Activated T-cell treated with anti-CD3 and anti-CD28 coated beads, Interleukin-2, amount 50 U/mL, for 24 hours (primary cell): ENCODE results near the gene ASZ1.
"Not testable (repeated sequence)": the region's sequence is repeated elsewhere in the genome, so short reads cannot be mapped to it uniquely, and the experiment has no call there.

Experiments used
- DNase-seq: peaks from one replicate; pipeline ENCODE4 v3.0.0-alpha.2; 2020
- H3K27ac Mint-ChIP-seq: 2 replicates; pipeline ENCODE4 v1.8.0; 2020; ENCODE audit warnings: mild to moderate bottlenecking, mixed read lengths
- H3K27me3 Mint-ChIP-seq: 2 replicates; pipeline ENCODE4 v1.8.0; 2020; ENCODE audit warnings: mixed read lengths
- H3K36me3 Mint-ChIP-seq: 2 replicates; pipeline ENCODE4 v1.8.0; 2020; ENCODE audit warnings: low read depth, mixed read lengths
- H3K4me1 Mint-ChIP-seq: 2 replicates; pipeline ENCODE4 v1.8.0; 2020; ENCODE audit warnings: low read depth, mixed read lengths
- H3K4me3 Mint-ChIP-seq: 2 replicates; pipeline ENCODE4 v1.8.0; 2020; ENCODE audit warnings: mild to moderate bottlenecking, moderate library complexity, mixed read lengths
- H3K9me3 Mint-ChIP-seq: 2 replicates; pipeline ENCODE4 v1.8.0; 2020; ENCODE audit warnings: mixed read lengths

ASZ1 gene, protein sequence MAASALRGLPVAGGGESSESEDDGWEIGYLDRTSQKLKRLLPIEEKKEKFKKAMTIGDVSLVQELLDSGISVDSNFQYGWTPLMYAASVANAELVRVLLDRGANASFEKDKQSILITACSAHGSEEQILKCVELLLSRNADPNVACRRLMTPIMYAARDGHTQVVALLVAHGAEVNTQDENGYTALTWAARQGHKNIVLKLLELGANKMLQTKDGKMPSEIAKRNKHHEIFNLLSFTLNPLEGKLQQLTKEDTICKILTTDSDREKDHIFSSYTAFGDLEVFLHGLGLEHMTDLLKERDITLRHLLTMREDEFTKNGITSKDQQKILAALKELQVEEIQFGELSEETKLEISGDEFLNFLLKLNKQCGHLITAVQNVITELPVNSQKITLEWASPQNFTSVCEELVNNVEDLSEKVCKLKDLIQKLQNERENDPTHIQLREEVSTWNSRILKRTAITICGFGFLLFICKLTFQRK

DNA sequence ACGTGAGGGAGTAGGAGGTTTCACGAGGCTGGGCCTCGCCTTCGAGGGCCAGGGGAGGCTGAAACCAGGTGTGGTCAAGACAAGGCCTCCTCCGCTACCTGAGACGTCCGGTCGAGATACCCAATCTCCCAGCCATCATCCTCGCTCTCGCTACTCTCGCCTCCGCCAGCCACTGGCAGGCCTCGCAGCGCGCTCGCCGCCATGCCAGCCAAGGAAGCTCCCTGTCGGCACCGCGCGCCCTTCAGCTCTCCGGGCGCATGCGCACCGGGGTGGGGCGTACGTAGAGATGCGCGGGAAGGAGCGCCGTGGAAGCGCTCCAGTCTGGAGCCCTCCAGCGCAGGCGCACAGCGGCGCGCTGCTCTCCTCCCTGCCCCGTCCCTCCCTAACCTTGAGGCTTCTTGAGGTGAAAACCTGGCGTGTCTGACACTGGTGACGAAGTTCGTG, at the start of gene ASZ1:
Gene ASZ1, minus strand, starts transcription at position 236 of the 444 bp plus-strand sequence. Its CDS starts 33 bp downstream, at position 203.
- H3K4me3 Mint-ChIP-seq = no peak within 1 kb of the TSS
- no peaks in the 10 kb centered on the region for H3K27me3 Mint-ChIP-seq
- no peaks in the 10 kb centered on the region for H3K4me1 Mint-ChIP-seq
- H3K9me3 Mint-ChIP-seq = no peaks in the 10 kb centered on the region
- DNase-seq = no peak
- H3K27ac Mint-ChIP-seq = no peak within 1 kb of the TSS
- H3K36me3 Mint-ChIP-seq = no peaks in the 10 kb centered on the region

DNA sequence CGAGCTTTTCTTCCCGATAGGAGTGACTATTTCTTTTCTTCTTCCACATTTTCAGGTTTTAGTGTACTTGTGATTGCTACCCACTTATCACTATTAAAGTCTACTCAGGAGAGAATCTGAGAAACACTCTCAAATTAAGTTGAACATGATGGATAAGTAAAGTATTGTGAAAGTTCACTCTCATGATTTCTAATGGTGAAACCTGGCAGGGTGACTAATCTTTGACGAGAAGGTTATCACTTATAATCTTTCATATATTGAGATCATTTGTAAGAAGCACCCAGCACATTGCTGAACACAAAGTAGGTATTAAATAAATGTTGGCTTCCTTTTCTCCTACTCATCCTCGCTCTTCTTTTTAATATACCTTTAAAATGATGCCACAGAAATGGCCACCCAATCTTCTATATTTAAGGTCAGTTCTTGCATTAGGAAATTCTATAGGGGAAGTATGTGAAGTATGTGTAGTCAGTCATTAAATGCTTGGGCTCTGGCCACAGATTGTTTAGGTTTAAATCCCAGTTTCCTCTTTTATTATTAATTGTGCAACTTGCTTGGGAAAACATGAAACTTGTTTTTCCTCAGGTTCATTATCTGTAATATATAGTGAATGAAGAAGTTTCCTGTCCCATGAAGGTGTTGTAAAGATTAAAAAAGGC, 49.4 kb upstream of the ASZ1 start:
- Mint-ChIP-seq H3K27ac (no peak overlapping the region), H3K4me1 (no peaks in the 10 kb centered on the region), H3K36me3 (no peaks in the 10 kb centered on the region), H3K9me3 (no peaks in the 10 kb centered on the region), H3K27me3 (peaks cover 40% of the 10 kb centered on the region), H3K4me3 (no peak overlapping the region)
- no peak for DNase-seq

DNA sequence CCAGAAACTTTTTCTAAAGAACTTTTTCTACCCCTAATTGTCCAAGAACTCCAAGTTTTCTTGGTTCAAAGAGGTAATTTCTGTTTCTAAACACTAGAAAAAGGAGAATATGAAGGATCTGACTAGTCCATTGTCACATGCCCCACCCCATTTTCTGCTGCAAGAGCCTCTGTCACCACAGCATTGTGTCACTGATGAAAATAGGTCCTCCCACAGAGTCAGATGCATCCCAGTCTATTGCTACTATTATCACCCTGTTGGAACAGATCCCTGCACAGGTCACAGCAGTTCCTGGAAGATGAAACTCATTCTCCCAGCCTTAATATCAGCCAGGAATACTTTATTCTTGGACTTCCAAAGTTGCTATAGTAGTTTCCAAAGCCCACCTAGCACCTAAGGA, 45.0 kb upstream of the ASZ1 start:
- H3K27ac Mint-ChIP-seq = no peak overlapping the region
- no peaks in the 10 kb centered on the region for H3K4me1 Mint-ChIP-seq
- no peak overlapping the region for H3K4me3 Mint-ChIP-seq
- H3K36me3 Mint-ChIP-seq = no peaks in the 10 kb centered on the region
- no peak for DNase-seq
- H3K27me3 Mint-ChIP-seq = peaks cover 10% of the 10 kb centered on the region
- H3K9me3 Mint-ChIP-seq = no peaks in the 10 kb centered on the region

DNA sequence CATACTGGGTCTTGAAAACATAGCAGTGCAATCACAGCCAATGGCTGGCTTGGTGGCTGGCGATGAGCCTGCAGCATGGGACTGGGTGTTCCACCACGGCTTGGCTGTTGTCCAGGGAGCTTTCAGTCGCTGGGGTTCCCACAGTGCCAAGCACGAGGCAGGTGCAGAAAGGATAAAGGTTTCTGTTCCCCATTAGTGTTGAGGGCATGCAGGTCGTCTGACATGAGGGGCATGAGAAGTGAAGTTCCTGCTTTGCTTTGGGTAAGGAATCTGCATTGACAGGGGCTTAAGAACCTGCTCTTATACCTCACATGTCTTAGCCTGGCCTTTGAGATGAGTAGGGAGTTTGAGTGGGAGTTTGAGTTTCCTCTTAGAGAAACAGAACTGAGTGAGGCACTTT, 43.5 kb upstream of the ASZ1 start:
- H3K4me1 Mint-ChIP-seq = no peaks in the 10 kb centered on the region
- DNase-seq = no peak
- H3K36me3 Mint-ChIP-seq = no peaks in the 10 kb centered on the region
- no peak overlapping the region for H3K27ac Mint-ChIP-seq
- no peaks in the 10 kb centered on the region for H3K27me3 Mint-ChIP-seq
- no peak overlapping the region for H3K4me3 Mint-ChIP-seq
- H3K9me3 Mint-ChIP-seq = no peaks in the 10 kb centered on the region

DNA sequence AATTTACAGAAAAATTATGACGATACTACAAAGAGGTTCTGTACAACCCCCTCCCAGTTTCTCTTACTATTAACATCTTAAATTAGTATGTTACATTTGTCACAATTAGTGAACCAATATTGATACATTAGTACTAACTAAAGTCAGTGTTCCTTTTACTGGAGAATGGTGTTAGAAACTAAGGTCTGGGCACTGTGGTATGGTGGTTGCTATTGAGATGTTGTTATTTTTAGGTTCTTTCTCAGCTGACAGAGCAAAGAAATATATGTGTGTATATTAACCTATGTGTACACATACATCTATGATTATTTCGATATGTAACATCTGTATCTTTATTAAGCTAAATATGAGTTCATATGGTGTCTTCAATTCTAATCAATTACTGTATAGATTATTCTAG, 40.9 kb upstream of the ASZ1 start:
- Mint-ChIP-seq H3K27ac (no peak overlapping the region), H3K4me3 (no peak overlapping the region), H3K9me3 (no peaks in the 10 kb centered on the region), H3K4me1 (no peaks in the 10 kb centered on the region), H3K27me3 (no peaks in the 10 kb centered on the region), H3K36me3 (no peaks in the 10 kb centered on the region)
- DNase-seq = no peak

DNA sequence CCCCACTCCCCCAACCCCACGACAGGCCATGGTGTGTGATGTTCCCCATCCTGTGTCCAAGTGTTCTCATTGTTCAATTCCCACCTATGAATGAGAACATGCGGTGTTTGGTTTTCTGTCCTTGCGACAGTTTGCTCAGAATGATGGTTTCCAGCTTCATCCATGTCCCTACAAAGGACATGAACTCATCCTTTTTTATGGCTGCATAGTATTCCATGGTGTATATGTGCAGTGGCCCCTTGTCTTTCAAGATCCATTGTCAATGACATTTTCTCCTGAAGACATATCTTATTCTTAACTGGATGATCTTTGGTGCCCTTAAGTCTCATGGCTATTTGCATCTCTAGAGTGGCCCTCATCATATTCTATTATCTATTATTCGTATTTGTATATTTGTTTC, 33.5 kb upstream of the ASZ1 start:
- H3K36me3 Mint-ChIP-seq, H3K4me3 Mint-ChIP-seq, H3K9me3 Mint-ChIP-seq: not testable (repeated sequence)

DNA sequence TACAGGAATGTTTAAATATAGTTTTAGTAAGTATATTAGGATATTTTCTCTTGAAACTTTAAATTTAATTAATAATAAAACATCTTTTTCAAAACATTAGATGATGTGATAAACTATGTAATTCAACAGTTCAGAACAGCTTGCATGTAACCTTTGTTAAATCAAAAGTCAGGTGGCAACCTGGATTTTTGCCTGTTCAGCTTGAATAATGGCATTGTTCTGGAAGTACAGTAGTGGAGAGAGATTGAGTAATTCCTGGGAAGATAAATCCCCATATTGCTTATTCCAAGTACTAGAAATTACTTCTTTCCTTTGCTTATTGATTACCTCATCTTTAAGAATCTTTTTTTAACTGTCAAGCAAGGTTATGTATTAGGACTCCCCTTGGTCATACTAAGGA, 32.4 kb upstream of the ASZ1 start:
- no peak for DNase-seq
- no peaks in the 10 kb centered on the region for H3K36me3 Mint-ChIP-seq

More for the DNA sequence above, 33.5 kb upstream of the ASZ1 start:
- not testable (repeated sequence) for H3K27ac Mint-ChIP-seq, H3K4me1 Mint-ChIP-seq, H3K27me3 Mint-ChIP-seq, DNase-seq

DNA sequence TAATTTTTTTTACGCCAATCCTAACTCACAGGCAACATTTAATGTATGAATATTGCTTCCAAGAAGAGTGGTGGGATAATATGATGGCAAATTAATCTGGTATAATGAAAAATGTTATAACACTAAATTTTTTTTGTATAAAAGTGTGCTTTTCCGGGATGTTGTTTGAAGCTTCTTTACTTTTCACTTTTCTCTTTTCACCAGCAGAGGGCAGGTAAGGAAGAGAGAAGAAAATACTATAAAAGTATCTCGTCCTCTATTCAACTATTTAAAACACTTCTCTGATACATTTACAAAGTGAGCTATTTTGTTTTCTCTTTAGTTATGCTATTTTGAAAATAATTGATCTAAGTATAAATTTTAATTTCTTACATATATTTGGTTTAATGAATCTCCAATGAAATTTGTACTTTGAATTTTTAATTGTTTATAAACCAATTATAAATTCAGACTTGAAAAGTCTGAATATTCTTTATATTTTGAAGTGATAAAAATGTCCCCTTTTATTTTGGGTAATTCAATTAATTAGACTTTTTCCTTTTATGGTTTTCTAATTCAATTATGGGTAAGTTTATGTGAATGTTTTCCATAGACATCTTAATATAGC, 31.8 kb upstream of the ASZ1 start:
- Mint-ChIP-seq H3K4me3 (no peak overlapping the region), H3K27ac (no peak overlapping the region), H3K36me3 (no peaks in the 10 kb centered on the region), H3K4me1 (no peaks in the 10 kb centered on the region), H3K27me3 (no peaks in the 10 kb centered on the region), H3K9me3 (no peaks in the 10 kb centered on the region)
- DNase-seq = no peak

More for the DNA sequence above, 32.4 kb upstream of the ASZ1 start:
- Mint-ChIP-seq H3K27ac (no peak overlapping the region), H3K9me3 (no peaks in the 10 kb centered on the region), H3K4me1 (no peaks in the 10 kb centered on the region), H3K4me3 (no peak overlapping the region), H3K27me3 (no peaks in the 10 kb centered on the region)

DNA sequence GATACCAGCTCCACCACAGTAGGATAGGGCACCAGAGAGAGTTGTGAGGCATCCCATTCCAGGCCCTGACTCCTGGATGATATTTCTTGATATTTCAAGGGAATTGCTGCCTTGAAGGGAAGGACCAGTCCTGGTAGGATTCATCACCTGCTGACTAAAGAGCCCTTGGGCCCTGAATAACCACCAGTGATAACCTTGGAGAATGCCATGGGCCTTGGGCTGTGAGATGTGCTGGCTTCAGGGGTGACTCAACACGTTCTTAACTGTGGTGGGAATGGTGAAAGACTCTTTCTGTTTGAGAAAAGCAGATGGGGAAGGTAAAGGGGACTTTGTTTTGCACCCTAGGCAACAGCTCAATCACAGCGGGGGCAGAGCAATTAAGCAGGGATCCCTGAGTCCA, 21.4 kb upstream of the ASZ1 start:
- Mint-ChIP-seq H3K4me1 (no peaks in the 10 kb centered on the region), H3K36me3 (no peaks in the 10 kb centered on the region), H3K9me3 (peaks cover 7% of the 10 kb centered on the region), H3K4me3 (no peak overlapping the region), H3K27me3 (peaks cover 2% of the 10 kb centered on the region), H3K27ac (no peak overlapping the region)
- no peak for DNase-seq

DNA sequence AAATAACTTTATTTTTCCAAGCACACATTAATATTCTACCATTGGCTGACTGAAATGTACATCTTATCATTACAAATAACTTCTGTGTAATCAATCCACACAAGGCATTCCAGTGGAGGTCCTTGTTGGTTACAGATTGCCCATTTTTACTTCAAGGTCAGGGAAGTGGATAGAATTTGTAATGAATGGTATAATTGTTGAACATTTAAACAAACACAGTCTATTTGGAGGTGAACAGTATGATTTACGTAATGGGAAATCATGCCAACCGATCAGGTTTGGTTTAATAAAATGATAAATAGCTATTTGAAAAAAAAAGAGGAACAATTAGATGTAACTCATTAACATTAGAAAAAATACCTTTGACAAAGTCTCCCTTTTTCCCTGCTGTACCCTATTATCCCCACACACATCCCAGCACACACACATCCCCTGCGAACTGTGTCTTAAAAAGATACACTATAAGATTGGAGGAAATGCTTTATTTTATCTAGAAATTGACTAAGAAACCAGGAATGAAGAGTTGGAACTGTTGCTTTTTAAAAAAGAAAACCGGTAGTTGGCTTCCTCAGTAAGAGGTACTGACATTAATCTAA, 19.0 kb upstream of the ASZ1 start:
- no peaks in the 10 kb centered on the region for H3K36me3 Mint-ChIP-seq
- no peak overlapping the region for H3K27ac Mint-ChIP-seq
- no peaks in the 10 kb centered on the region for H3K4me1 Mint-ChIP-seq
- H3K4me3 Mint-ChIP-seq = no peak overlapping the region
- H3K9me3 Mint-ChIP-seq = peaks cover 7% of the 10 kb centered on the region
- H3K27me3 Mint-ChIP-seq = peaks cover 2% of the 10 kb centered on the region
- no peak for DNase-seq

DNA sequence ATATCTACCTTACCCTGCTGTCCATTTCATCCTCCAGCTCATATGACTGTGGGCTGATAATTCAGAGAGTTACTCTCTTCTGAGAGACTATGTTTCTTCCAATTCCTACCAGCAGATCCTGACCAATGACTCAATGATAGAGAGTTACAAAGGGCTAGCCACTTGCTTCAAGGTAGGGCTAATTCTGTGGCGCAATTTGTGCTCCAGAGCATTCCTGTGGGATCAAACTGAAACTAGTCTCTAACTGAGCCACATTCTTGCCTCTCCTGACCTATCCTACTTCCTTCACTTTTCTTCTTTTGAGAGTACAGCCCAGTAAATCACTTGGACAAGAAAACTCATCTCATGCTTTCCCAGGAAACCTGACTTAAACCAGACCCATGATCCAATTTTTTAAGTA, 17.9 kb upstream of the ASZ1 start:
- no peak overlapping the region for H3K27ac Mint-ChIP-seq
- H3K27me3 Mint-ChIP-seq = peaks cover 2% of the 10 kb centered on the region
- H3K36me3 Mint-ChIP-seq = no peaks in the 10 kb centered on the region
- no peak overlapping the region for H3K4me3 Mint-ChIP-seq
- H3K4me1 Mint-ChIP-seq = no peaks in the 10 kb centered on the region
- H3K9me3 Mint-ChIP-seq = peaks cover 10% of the 10 kb centered on the region
- no peak for DNase-seq

DNA sequence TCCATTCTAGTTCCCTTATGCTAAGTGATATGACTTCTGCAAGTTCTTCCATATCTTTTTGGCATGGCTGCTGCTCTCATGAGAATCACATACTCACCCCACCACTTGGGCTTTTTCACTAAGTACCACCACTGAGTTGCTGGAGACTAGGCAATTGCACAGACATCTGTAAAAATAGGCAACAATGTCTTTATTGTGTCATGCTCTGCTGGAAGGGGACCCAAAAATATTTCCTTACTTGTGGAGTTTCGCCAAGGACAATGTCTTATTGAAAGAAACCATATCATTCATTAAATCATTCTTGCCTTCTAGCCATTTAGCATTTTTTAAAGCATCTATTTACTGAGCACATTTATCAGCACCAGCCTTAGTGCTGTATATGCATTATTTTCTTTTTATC, 17.4 kb upstream of the ASZ1 start:
- Mint-ChIP-seq H3K36me3 (no peaks in the 10 kb centered on the region), H3K4me3 (no peak overlapping the region), H3K27ac (no peak overlapping the region), H3K9me3 (peaks cover 7% of the 10 kb centered on the region), H3K4me1 (no peaks in the 10 kb centered on the region), H3K27me3 (peaks cover 2% of the 10 kb centered on the region)
- DNase-seq = no peak

DNA sequence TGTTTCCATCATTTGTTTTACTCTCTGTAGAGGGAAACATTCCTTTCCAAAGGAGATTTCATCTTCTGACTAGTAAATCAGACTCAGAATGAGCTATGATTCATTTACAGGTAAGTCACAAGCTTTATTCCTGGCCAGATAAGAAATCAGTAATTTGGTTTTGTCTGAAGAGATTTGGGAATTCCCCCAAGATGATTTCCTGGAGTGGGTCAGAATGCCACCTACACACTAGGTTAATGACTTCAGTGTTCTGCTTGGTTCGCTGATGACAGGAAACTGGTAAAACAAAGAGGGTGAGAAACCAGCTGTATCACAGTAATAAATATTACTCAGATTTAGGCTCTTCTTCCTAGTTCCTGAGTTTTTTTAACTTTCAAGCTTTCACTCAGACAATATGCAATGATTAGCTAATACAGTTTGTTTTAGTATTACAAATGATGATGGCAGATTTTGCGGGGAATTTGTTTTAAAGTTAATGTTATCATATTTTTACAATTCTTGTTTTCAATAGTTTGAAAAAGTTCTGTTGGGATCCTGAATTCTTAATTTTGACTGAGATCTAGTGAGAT, 8.3 kb upstream of the ASZ1 start:
- Mint-ChIP-seq H3K9me3 (no peaks in the 10 kb centered on the region), H3K27ac (no peak overlapping the region), H3K4me3 (no peak overlapping the region), H3K27me3 (no peaks in the 10 kb centered on the region), H3K4me1 (peaks cover 9% of the 10 kb centered on the region), H3K36me3 (no peaks in the 10 kb centered on the region)
- DNase-seq = no peak

DNA sequence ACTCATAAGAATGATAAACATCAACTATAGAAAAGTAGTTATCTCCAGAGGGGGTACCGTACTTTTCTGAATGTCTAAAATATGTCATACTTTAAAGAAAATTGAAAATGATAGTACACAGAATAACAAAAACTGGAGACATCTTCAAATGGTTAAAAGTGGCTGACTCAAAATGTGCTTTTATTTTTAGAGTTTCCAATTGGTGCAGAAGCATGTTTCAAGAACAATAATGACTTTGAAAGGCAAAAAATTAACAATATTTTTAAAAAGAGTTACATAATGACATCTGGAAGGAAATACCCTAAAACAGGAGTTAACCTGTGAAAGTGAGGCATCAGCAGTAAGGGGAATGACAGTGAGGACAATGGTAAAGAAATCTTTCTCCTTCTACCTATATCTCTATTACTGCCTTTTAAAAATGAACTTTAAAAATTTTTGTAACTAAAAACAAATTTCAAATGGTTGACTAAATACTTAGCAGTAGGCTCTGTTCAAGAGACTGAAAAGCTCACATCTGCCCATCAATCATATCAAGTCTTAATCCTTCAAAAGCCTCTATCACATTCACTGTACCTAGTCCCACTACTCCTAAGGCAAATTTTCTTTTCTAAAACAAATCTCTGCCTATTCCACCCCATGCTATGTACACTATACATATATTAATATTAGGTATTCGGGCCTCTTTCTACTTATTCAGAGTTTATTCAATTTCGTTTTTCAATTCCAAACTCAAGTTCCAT, 3.0 kb downstream of the ASZ1 start:
- H3K4me1 Mint-ChIP-seq = no peaks in the 10 kb centered on the region
- no peaks in the 10 kb centered on the region for H3K9me3 Mint-ChIP-seq
- no peak overlapping the region for H3K4me3 Mint-ChIP-seq
- no peak overlapping the region for H3K27ac Mint-ChIP-seq
- DNase-seq = no peak
- no peaks in the 10 kb centered on the region for H3K27me3 Mint-ChIP-seq
- H3K36me3 Mint-ChIP-seq = no peaks in the 10 kb centered on the region
